ENCODE data around the gene SGPL1. TPM values are rescaled to one million over a fixed set of nuclear protein-coding genes. Genes with fewer than 3 reads are reported as not detected.
A peak's percentile ranks its signal among the peaks of the same experiment; 100 is the strongest.

Gene SGPL1
- polyA plus RNA-seq, 1 donor from 2014 or later, result 12.0 TPM

DNA sequence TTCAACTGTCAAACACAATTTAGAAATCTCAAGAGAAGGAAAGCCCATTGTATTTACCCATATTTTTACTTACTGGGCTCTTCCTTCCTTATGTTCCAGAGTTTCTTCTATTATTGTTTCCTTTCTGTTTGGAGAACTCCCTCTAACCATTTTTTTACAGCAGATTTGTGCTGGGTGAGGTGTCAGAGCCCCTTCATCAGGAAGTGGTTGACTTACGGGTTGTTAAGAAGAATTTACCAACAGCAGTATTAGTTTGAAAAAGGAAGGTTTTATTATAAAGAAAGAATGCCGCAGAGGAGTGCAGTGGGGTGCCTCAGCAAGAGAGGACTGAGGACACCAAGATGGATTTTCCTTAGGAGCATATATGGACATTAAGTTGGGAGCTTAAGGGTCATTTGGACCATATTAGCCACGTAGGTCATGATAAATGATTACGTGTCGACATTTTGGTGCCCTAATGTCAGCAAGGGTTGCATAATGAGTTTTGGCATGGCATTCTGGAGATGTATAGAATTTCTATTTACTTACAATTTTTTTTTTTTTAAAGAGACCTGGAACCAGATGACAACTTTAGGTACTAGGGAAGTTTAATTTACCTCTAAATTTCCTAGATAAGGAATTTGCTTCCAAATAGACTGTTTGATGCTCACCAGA lies 24.2 kb upstream of the SGPL1 start:
- peaks cover 0 to under 1% (median 0%) of the 10 kb centered on the region in 3 donors for H3K9me3 Mint-ChIP-seq
- H3K27me3 Mint-ChIP-seq, result peaks cover 12% of the 10 kb centered on the region
- peaks cover under 1% of the 10 kb centered on the region for H3K36me3 Mint-ChIP-seq
- no peak overlapping the region for H3K27ac Mint-ChIP-seq
- no peaks in the 10 kb centered on the region for H3K4me1 Mint-ChIP-seq
- H3K4me3 Mint-ChIP-seq, result no peak overlapping the region

DNA sequence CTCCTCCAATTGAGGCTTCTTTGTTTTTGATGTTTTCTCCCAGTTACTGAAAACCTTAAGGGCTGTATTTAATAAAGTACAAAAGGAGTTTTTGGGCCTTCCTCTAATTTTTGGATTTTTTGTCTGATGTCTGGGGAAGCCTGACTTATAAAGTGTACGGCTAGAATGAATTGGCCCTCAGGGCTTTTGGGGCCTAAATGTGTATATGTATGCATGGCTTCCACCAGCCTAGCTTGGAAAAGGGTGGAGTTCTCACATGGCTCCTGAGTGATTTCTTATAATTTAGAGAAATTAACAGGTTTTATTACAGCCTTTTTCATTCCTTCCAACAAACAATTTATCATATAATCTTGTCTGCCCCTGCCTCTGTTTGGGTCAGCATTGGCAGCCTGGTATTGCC lies 20.1 kb upstream of the SGPL1 start:
- Mint-ChIP-seq H3K27me3 (peaks cover 23% of the 10 kb centered on the region), H3K36me3 (peaks cover 1% of the 10 kb centered on the region)

DNA sequence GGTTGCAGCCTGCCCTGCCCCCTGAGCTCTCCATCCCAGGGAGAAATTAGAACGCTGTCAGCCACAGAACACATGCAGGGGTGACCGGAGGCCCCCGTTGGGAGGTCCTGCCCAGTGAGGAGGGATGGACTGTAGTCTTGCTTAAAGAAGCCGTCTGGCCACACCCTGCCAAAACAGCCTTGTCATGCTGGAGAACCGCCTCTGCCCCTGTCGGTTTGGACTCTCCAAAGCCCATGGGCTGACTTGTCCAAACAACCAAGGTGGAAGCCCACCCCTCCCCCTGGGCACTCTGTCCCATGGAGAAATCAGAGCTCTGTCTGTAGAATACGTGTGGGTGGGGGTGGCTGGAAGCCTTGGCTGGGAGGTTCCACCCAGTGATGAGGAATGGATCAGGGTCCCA lies 17.9 kb upstream of the SGPL1 start:
- no peak overlapping the region for H3K27ac Mint-ChIP-seq
- H3K4me3 Mint-ChIP-seq, result no peak overlapping the region
- H3K27me3 Mint-ChIP-seq, result peaks cover 14% of the 10 kb centered on the region
- peaks cover 1% of the 10 kb centered on the region for H3K36me3 Mint-ChIP-seq
- peaks cover 0 to 1% (median 0%) of the 10 kb centered on the region in 3 donors for H3K4me1 Mint-ChIP-seq
- peaks cover 0 to 12% (median 2%) of the 10 kb centered on the region in 3 donors for H3K9me3 Mint-ChIP-seq

More for the DNA sequence above, 20.1 kb upstream of the SGPL1 start:
- Mint-ChIP-seq H3K27ac (no peak overlapping the region), H3K9me3 (peaks cover 0 to 12% (median 2%) of the 10 kb centered on the region in 3 donors), H3K4me3 (no peak overlapping the region), H3K4me1 (peaks cover 0 to 1% (median 0%) of the 10 kb centered on the region in 3 donors)

DNA sequence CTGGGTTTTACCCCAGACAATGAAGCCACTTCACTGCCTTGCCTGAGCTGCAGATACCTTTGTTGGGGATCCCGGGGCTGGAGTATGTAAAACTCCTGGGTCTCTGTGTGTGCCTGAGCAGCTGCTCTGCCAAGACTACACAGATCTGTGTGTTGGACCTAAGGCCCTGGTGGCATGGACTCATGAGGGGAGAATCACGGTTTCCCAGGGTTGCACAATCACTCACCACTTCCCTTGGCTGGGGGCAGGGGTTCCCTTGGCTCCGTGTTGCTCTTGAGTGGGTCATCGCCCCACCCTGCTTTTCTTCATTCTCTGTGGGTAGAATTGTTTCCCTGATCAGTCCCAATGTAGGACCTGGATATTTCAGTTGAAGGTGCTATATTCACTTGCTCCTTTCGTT lies 16.6 kb upstream of the SGPL1 start:
- H3K36me3 Mint-ChIP-seq, result peaks cover 1% of the 10 kb centered on the region
- H3K4me3 Mint-ChIP-seq, result no peak overlapping the region
- peaks cover 14% of the 10 kb centered on the region for H3K27me3 Mint-ChIP-seq
- H3K27ac Mint-ChIP-seq, result no peak overlapping the region
- peaks cover 0 to 12% (median 2%) of the 10 kb centered on the region in 3 donors for H3K9me3 Mint-ChIP-seq
- H3K4me1 Mint-ChIP-seq, result peaks cover 0 to 1% (median 0%) of the 10 kb centered on the region in 3 donors

DNA sequence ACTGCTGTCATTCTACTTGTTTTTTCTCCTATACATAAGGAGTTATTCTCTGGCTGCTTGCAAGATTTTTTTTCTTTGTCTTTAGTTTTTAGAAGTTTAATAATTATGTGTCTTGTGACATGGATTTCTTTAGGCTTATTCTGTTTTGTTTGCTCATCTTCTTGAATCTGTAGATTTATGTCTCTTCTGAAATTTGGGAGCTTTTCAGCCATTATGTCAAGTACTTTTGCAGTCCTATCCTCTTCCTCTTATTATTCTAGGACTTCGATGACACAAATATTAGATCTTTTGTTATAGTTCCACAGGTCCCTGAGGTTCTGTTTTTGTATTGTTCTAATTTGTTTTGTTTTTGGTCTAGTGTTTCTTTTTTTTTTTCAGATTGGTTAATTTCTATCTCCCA lies 13.9 kb upstream of the SGPL1 start:
- Mint-ChIP-seq H3K27ac (no peak overlapping the region), H3K27me3 (peaks cover 16% of the 10 kb centered on the region), H3K9me3 (peaks cover 0 to 9% (median 0%) of the 10 kb centered on the region in 3 donors), H3K36me3 (no peaks in the 10 kb centered on the region), H3K4me3 (no peak overlapping the region), H3K4me1 (peaks cover 0 to 1% (median 0%) of the 10 kb centered on the region in 3 donors)

DNA sequence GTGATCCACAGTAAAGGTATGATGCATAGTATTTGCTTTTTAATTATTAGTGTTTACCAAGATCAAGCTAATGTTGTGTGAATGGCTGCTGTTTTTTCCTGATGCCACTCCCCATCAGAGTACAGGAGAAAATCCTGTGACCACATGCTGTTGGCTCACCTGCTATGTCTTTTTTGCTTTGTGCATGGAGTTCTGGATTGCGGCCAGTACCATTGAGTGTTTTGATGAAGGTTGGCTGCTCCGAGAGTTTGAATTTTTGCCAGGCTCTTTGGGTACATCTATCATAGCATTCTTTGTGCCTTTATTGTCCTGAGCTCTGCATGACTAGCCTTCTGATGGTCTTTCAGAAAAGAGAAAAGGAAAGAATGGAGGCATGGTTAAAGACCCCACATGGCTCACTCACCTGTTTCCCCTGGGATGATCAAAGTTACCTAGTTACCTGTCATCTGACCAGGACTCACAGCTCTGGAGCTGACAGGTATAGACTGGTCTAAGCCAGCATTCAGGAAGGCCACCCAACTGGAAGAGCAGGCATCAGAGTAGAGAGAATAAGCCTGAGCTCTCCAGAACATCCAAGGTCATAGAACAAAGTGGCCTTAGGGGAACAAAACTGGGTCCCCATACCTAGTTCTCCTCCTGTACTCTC lies 11.8 kb upstream of the SGPL1 start:
- H3K27ac Mint-ChIP-seq, result no peak overlapping the region
- H3K4me3 Mint-ChIP-seq, result no peak overlapping the region
- H3K9me3 Mint-ChIP-seq, result peaks cover 0 to 1% (median 0%) of the 10 kb centered on the region in 3 donors
- peaks cover 2% of the 10 kb centered on the region for H3K36me3 Mint-ChIP-seq
- peaks cover 0 to 1% (median 0%) of the 10 kb centered on the region in 3 donors for H3K4me1 Mint-ChIP-seq
- H3K27me3 Mint-ChIP-seq, result peaks cover 14% of the 10 kb centered on the region

DNA sequence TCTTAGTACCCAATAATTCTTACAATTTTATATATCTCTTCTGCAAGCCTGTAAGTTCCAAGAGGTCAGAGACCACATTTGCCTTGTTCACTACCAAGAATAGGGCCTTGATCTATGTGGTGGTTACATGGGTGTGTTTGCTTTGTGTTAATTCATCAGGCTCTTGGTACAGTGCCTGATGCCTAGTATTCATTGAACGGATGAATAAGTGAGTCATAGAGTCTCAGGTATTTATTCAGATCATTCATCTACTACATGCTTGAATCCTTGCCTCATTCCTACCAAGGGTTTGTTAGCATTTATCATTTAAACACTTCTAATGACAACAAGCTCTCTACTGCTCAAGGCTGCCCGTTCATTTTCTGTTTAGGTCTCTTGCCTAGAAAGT lies 11.3 kb upstream of the SGPL1 start:
- H3K4me3 Mint-ChIP-seq, result no peak overlapping the region
- no peak overlapping the region for H3K27ac Mint-ChIP-seq
- H3K36me3 Mint-ChIP-seq, result peaks cover 2% of the 10 kb centered on the region
- peaks cover 0 to 1% (median 0%) of the 10 kb centered on the region in 3 donors for H3K4me1 Mint-ChIP-seq
- no peaks in the 10 kb centered on the region for H3K9me3 Mint-ChIP-seq
- H3K27me3 Mint-ChIP-seq, result peaks cover 12% of the 10 kb centered on the region

DNA sequence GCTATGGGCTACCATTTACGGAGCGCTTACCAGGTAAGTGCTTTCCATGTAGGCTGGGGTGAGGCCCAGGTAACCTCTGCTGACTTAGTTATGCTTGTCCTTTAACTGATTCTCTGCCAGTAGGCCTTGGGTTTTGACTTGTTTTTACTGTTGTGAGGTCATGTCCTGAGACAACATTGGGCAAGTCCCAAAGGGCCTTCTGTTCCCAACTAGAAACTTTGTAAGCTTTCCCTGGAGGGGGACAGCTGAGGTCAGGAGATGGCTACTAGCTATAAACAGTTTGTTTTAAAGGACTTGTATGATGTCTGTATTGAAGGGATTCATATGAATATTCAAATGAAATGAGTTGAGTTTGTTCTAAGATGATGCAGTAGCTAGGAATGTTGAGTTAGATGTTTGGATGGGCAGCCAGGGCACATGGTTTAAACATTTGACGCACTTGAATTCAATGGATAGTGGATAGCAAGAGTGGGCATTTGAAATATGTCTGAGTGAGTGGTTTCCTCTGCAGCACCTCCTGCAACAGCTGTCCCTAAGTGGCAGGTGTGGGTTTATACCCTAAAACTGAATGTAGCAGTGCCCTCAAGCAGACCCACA lies 10.0 kb upstream of the SGPL1 start:
- H3K4me1 Mint-ChIP-seq, result no peaks in the 10 kb centered on the region
- peaks cover 2% of the 10 kb centered on the region for H3K36me3 Mint-ChIP-seq
- peaks cover 9% of the 10 kb centered on the region for H3K27me3 Mint-ChIP-seq
- no peak overlapping the region for H3K4me3 Mint-ChIP-seq
- no peak overlapping the region for H3K27ac Mint-ChIP-seq
- no peaks in the 10 kb centered on the region for H3K9me3 Mint-ChIP-seq

DNA sequence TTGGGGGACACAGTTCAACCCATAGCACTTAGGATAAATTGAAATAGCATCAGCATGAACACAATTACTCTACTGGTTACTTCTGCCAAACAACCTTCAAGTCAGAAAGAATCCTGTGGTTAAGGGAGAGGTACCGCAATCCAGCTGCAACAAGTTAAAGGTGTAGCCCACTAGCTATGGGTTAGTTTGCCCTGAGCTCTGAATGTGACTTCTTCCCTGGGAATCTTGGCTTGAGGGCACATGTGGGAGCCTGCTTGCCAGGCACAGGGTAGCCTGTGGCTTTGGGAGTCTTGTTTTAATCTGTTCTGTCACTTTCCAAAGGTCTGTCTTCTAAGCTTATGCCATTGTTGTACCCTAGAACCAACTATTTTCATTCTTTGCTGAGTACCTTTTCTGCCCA lies 8.9 kb upstream of the SGPL1 start:
- H3K36me3 Mint-ChIP-seq, result peaks cover 2% of the 10 kb centered on the region
- H3K27me3 Mint-ChIP-seq, result peaks cover 9% of the 10 kb centered on the region

DNA sequence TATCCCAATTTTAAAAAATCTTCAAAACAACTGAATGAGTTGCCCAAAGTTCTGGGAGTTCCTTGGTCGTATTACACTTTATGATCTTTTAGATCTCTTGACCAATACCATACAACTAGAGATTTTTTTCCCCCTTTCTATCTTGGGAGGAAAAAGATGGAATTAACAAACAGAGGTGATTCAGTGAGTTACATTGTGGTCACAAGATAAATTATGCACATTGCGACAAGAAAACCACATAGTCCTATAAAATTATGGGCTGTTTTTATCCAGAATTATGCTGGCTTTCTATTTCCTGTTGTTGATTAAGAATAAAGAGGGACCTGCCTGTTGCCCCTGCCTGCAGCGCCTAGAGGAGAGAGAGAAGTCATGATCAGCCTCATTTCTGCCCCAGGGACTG lies 8.2 kb upstream of the SGPL1 start:
- H3K4me1 Mint-ChIP-seq, result no peaks in the 10 kb centered on the region
- no peaks in the 10 kb centered on the region for H3K9me3 Mint-ChIP-seq
- H3K27ac Mint-ChIP-seq, result no peak overlapping the region
- peaks cover 9% of the 10 kb centered on the region for H3K27me3 Mint-ChIP-seq
- peaks cover 2% of the 10 kb centered on the region for H3K36me3 Mint-ChIP-seq
- H3K4me3 Mint-ChIP-seq, result no peak overlapping the region

More for the DNA sequence above, 8.9 kb upstream of the SGPL1 start:
- Mint-ChIP-seq H3K9me3 (no peaks in the 10 kb centered on the region), H3K4me1 (no peaks in the 10 kb centered on the region), H3K27ac (no peak overlapping the region), H3K4me3 (no peak overlapping the region)

DNA sequence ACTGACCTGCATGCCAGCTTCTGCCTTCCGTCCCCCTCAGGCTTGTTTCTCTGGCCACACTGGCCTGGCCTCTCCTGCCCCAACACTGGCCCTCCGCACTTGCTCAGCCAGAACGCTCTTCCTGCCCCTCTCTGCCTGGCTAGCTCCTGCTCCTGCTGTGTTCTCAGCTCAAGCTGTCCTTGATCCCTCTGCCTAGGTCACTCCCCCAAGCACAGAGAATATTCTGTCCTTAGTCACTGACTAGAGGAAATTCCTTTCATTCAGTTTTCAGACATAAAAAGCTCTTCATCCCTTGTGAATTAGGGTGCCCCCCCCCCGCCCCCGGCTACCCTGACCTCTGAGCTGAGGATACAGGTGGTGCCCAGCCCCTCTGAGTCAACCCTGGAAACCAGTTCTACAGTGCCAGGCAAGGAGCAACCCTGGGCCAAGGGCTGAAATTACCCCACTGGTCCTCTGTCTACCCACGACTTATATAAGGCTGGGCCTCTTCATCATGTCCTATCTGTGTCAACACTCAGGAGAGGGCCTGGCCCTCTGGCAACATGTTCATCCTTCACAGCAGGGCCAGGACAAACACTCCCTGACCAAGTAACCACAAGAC lies 6.6 kb upstream of the SGPL1 start:
- H3K36me3 Mint-ChIP-seq, result peaks cover 2% of the 10 kb centered on the region
- H3K9me3 Mint-ChIP-seq, result no peaks in the 10 kb centered on the region
- H3K27me3 Mint-ChIP-seq, result peaks cover 9% of the 10 kb centered on the region
- peak overlapping the region in 1 of 3 donors; percentile 66 for H3K27ac Mint-ChIP-seq
- no peak overlapping the region for H3K4me3 Mint-ChIP-seq
- peaks cover 0 to under 1% (median 0%) of the 10 kb centered on the region in 3 donors for H3K4me1 Mint-ChIP-seq

DNA sequence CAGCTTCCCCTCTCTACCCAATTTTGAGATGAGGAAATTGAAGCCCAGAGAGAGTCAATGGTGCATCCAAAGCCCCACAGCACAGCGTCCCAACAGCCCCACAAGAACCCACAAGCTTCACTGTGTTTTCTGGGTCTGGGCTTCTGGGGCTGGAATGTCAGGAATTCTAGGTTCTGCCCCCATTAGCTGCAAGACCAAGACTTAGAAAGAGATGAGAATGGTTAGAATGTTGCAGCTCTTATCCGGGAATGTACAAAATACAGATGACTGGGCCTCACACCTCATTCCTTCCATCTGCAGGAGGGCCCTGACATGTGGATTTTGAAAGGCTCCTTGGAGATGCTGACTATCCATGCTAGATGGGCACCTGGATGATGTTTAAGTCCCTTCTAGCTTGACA lies 6.0 kb upstream of the SGPL1 start:
- H3K4me1 Mint-ChIP-seq, result peaks cover 0 to 4% (median 1%) of the 10 kb centered on the region in 3 donors
- no peaks in the 10 kb centered on the region for H3K9me3 Mint-ChIP-seq

DNA sequence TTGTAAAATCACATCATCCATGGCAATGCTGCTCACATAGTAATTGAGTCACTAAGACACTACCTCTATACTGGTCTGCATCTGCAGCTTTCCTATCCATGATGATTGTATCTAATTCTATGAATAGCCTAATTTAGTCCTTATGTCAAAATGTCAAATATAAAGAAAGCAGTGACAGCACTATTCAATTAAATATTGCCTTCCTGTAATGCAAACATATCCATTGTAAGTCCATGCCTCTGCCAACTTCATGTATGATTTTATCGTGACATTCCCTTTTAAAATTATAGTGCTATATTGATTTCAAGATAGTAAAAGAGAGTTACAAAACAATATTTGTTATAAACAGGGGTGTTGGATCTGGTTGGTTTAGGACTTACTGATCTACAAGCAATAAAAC lies 4.8 kb upstream of the SGPL1 start:
- Mint-ChIP-seq H3K4me3 (peak overlapping the region in 1 of 4 donors; percentile 2), H3K9me3 (no peaks in the 10 kb centered on the region), H3K27ac (no peak overlapping the region), H3K36me3 (peaks cover 4% of the 10 kb centered on the region), H3K4me1 (peaks cover 0 to 6% (median 3%) of the 10 kb centered on the region in 3 donors), H3K27me3 (peaks cover 5% of the 10 kb centered on the region)

More for the DNA sequence above, 6.0 kb upstream of the SGPL1 start:
- Mint-ChIP-seq H3K27me3 (peaks cover 9% of the 10 kb centered on the region), H3K27ac (peak overlapping the region in 1 of 3 donors; percentile 66), H3K36me3 (peaks cover 4% of the 10 kb centered on the region), H3K4me3 (no peak overlapping the region)

DNA sequence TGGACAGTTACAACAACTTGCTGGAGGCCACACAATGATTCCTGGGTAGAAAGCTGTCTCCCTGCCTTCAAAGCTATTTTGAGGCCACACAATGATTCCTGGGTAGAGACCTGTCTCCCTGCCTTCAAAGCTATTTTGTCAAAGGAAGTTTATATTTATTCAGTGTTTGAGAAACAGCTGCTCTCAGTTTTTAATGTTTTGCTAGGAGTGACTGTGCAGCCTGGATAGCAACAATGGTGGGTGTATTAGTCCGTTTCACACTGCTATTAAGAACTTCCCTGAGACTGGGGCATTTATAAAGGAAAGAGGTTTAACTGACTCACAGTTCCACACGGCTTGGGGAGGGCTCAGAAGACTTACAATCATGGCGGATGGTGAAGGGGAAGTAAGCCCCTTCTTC lies 3.9 kb upstream of the SGPL1 start:
- H3K27ac Mint-ChIP-seq, result peak overlapping the region in 1 of 3 donors; percentile 73
- peaks cover 4% of the 10 kb centered on the region for H3K36me3 Mint-ChIP-seq
- peaks cover 4 to 11% (median 5%) of the 10 kb centered on the region in 3 donors for H3K4me1 Mint-ChIP-seq
- H3K9me3 Mint-ChIP-seq, result no peaks in the 10 kb centered on the region
- peak overlapping the region in 1 of 4 donors; percentile 63 for H3K4me3 Mint-ChIP-seq
- H3K27me3 Mint-ChIP-seq, result peaks cover 5% of the 10 kb centered on the region

DNA sequence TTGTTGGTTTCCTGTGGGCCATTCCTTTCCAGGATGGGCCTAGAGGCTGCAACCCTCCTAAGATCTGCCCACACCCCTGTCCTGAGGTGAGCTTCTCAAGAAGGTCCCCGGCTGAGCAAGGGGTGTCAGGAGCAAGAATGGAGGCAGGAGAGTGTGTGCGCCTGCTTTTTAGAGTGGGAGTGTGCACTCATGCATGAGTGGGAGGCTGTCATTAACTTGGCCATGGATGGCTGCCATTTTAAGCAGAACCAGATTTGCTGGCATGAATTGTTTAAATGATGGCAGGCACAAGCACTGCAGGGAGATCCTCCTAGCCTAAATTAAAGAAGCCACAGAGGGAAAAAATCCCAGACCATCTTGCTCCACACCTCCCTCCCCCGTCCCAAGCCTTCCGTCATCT lies 2.9 kb upstream of the SGPL1 start:
- Mint-ChIP-seq H3K36me3 (peaks cover 4% of the 10 kb centered on the region), H3K27me3 (no peaks in the 10 kb centered on the region), H3K4me1 (peaks cover 5 to 16% (median 10%) of the 10 kb centered on the region in 3 donors), H3K4me3 (no peak overlapping the region), H3K9me3 (no peaks in the 10 kb centered on the region), H3K27ac (no peak overlapping the region)

All from IgD-negative memory B cell (primary cell).